WTC11 (cell line): ENCODE results near the gene CHKB.

ENCODE experiments used
- ETV6 ChIP-seq: sonication (generic); formaldehyde crosslinking; IDR thresholded peaks from 2 replicates; pipeline ENCODE4 v1.8.1; 2022; ENCODE audit warnings: mild to moderate bottlenecking, missing genetic modification reagents
- FOXJ3 ChIP-seq: sonication (generic); formaldehyde crosslinking; IDR thresholded peaks from 2 replicates; pipeline ENCODE4 v1.9.0; 2021; ENCODE audit warnings: missing genetic modification reagents, mild to moderate bottlenecking, borderline replicate concordance
- MAX ChIP-seq: sonication (generic); formaldehyde crosslinking; IDR thresholded peaks from 2 replicates; pipeline ENCODE4 v1.8.0; 2022; ENCODE audit warnings: mild to moderate bottlenecking, missing genetic modification reagents
- NR3C1 ChIP-seq: sonication (generic); formaldehyde crosslinking; conservative IDR thresholded peaks from 2 replicates; pipeline ENCODE4 v1.8.1; 2023; ENCODE audit warnings: low read depth, mild to moderate bottlenecking, missing genetic modification reagents
- PRDM15 ChIP-seq: sonication (generic); formaldehyde crosslinking; IDR thresholded peaks from 2 replicates; pipeline ENCODE4 v1.8.0; 2022; ENCODE audit warnings: missing genetic modification reagents
- ZNF121 ChIP-seq: sonication (generic); formaldehyde crosslinking; IDR thresholded peaks from 2 replicates; pipeline ENCODE4 v1.8.0; 2023; ENCODE audit warnings: missing genetic modification reagents
- ZNF219 ChIP-seq: sonication (generic); formaldehyde crosslinking; IDR thresholded peaks from 2 replicates; pipeline ENCODE4 v1.8.0; 2023; ENCODE audit warnings: missing genetic modification reagents, mild to moderate bottlenecking, borderline replicate concordance
- TF ChIP-seq, protein P1 (sequence below): sonication (generic); formaldehyde crosslinking; conservative IDR thresholded peaks from 2 replicates; pipeline ENCODE4 v1.8.1; 2022; ENCODE audit warnings: mild to moderate bottlenecking, missing genetic modification reagents
- TF ChIP-seq, protein P2 (sequence below): fragments of 200-600 bp; IDR thresholded peaks from 2 replicates; pipeline ENCODE4 v1.8.0; 2022; ENCODE audit warnings: antibody characterized with exemption
- TF ChIP-seq, protein P3 (sequence below): sonication (generic); formaldehyde crosslinking; IDR thresholded peaks from 2 replicates; pipeline ENCODE4 v1.8.0; 2022; ENCODE audit warnings: mild to moderate bottlenecking, missing genetic modification reagents
- TF ChIP-seq, protein P4 (sequence below): sonication (generic); formaldehyde crosslinking; IDR thresholded peaks from 2 replicates; pipeline ENCODE4 v1.8.1; 2023; ENCODE audit warnings: mild to moderate bottlenecking, missing genetic modification reagents, moderate library complexity

DNA sequence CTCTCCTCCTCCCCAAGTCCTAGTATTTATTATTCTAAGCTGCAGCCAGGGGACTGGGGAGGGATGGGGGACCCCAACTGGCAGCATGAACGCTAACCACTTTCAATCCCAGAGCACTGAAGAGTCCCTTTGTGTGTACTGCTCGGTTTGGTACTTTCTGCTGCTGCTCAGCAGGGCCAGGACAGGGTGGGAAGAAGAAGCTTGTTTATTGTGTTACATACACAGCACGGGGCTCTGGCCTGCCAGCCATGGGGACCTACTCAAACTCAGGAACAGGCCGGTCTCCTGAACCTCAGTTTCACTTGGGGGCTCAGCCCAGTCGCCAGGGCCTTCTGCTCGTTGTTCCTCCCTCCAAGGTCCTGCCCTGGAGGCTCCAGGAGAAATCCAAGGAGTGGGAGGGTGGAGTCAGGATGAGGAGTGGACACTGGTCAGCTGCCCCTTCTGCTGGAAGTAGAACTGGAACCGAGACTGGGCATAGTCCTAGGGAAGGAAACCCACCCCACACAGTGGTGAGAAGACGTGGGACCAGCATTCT, 3.8 kb downstream of the CHKB start:
- TF ChIP-seq ZNF219 (no peak), ETV6 (CRISPR knock-in tag) (no peak), ZNF121 (CRISPR knock-in tag) (no peak), PRDM15 (no peak), FOXJ3 (CRISPR knock-in tag) (no peak), NR3C1 (CRISPR knock-in tag) (no peak), MAX (CRISPR knock-in tag) (no peak)
- TF ChIP-seq, protein P1, sequence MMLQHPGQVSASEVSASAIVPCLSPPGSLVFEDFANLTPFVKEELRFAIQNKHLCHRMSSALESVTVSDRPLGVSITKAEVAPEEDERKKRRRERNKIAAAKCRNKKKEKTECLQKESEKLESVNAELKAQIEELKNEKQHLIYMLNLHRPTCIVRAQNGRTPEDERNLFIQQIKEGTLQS (CRISPR knock-in tag): no peak
- TF ChIP-seq, protein P2, sequence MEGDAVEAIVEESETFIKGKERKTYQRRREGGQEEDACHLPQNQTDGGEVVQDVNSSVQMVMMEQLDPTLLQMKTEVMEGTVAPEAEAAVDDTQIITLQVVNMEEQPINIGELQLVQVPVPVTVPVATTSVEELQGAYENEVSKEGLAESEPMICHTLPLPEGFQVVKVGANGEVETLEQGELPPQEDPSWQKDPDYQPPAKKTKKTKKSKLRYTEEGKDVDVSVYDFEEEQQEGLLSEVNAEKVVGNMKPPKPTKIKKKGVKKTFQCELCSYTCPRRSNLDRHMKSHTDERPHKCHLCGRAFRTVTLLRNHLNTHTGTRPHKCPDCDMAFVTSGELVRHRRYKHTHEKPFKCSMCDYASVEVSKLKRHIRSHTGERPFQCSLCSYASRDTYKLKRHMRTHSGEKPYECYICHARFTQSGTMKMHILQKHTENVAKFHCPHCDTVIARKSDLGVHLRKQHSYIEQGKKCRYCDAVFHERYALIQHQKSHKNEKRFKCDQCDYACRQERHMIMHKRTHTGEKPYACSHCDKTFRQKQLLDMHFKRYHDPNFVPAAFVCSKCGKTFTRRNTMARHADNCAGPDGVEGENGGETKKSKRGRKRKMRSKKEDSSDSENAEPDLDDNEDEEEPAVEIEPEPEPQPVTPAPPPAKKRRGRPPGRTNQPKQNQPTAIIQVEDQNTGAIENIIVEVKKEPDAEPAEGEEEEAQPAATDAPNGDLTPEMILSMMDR: no peak
- TF ChIP-seq, protein P3, sequence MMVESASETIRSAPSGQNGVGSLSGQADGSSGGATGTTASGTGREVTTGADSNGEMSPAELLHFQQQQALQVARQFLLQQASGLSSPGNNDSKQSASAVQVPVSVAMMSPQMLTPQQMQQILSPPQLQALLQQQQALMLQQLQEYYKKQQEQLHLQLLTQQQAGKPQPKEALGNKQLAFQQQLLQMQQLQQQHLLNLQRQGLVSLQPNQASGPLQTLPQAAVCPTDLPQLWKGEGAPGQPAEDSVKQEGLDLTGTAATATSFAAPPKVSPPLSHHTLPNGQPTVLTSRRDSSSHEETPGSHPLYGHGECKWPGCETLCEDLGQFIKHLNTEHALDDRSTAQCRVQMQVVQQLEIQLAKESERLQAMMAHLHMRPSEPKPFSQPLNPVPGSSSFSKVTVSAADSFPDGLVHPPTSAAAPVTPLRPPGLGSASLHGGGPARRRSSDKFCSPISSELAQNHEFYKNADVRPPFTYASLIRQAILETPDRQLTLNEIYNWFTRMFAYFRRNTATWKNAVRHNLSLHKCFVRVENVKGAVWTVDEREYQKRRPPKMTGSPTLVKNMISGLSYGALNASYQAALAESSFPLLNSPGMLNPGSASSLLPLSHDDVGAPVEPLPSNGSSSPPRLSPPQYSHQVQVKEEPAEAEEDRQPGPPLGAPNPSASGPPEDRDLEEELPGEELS: no peak
- TF ChIP-seq, protein P4, sequence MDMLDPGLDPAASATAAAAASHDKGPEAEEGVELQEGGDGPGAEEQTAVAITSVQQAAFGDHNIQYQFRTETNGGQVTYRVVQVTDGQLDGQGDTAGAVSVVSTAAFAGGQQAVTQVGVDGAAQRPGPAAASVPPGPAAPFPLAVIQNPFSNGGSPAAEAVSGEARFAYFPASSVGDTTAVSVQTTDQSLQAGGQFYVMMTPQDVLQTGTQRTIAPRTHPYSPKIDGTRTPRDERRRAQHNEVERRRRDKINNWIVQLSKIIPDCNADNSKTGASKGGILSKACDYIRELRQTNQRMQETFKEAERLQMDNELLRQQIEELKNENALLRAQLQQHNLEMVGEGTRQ (CRISPR knock-in tag): no peak
